Nucleus accumbens (tissue), 56 donors: ENCODE measurements around the gene SOAT2.

Experiments used
- DNase-seq, 56 donors: peaks; one replicate each; lab custom pipeline; 2025; lab: John Stamatoyannopoulos, UW

Gene SOAT2

DNA sequence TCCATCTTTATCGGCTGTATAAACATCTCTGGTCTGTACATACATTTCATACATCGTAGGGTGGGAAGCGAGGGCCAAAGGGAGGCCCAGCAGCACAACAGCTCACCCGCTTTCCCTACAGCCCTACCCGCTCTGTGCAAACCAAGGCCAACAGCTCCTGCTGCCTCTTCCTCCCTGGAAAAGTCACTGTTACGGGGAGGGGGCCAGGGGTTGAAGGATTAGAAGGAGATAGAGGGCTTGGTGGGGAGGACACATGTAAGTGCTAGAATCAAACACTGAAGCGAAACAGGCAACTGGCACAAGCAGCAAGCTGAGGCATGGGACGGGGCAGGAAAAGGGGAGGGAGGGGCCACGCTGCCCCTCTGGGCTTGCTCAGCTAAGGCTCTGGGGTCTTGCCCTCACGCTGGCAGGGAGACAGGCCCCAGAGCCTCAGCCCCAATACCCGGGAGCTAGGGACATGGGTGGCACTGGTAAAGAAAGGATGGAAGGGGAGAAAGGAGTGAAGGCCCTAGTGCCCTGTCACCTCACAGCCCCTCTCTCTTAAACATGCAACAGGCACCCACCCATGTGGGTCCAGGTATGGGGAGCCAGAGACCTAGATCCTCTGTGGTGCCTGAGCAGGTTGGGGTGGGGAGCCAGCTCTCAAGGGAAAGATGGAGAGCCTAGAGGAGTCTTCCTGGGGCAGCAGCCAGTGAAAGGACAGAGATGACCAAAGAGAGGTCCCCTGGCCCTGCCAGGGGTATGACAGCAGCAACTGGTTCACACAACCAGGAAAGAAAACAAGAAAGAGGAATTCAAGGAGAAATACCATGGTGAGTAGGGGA, 38.5 kb upstream of the SOAT2 start:
- no peak for DNase-seq

DNA sequence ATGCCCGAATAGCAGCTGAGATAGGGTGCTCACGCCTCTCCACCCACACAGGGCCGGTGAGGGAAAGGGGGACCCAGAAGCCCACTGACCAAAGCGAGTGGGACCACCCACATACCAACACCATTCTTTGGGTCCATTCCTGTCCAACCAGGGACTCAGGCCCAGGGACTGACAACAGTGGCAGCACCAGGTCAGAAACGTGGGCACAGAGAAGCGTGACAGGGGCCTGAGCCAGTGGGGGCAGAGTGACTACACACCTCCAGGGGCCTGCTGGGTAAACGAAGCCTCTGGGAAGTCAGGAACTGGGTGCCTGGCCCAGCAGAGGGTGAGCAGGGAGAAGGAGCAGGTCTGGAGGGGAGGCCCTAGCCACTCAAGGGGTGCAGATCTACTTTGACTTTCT, 37.8 kb upstream of the SOAT2 start:
- no peak for DNase-seq

DNA sequence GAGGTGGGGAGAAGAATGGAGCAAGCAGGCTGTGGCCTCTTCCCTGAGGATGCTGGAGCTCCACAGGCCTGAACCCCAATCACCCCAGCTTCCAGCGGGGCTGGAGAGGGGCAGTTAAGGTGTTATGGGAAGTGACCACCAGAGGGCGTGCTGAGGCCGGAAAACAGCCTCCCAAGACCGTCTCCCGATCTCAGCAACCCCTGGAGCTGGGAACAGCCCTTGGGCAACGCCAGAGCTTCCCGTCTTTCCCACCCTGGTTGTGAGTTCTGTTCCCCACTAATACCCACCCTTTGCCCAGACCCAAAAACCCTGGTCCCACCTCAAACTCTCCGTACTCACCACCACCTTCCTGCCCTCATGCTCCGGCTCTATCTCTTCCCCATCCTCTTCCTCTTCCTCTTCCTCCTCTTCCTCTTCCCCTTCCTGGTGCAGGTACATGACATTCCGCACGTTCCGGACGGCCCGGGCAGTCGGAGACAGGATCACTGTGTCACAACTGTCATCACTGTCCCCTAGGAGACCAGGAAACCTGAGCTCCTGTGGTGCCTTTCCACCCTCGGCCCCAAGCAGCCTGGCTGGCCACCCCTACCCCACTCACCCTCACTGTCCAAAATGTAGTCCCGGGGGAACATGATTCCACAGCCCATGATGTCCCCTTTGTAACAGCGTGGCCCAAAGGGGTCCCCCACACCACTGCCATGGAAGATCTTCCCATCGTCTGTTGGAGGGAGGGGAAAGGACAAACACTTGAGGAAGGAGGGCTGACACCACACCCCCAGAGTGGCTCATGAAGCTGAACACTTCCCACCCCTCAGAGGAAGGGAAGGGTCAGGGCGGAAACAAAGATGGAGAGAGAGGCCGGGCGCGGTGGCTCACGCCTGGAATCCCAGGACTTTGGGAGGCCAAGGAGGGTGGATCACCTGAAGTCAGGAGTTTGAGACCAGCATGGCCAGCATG, 37.0 kb upstream of the SOAT2 start:
- DNase-seq: peak in 47 of 56 donors; percentile 21 to 89 (median 58)

DNA sequence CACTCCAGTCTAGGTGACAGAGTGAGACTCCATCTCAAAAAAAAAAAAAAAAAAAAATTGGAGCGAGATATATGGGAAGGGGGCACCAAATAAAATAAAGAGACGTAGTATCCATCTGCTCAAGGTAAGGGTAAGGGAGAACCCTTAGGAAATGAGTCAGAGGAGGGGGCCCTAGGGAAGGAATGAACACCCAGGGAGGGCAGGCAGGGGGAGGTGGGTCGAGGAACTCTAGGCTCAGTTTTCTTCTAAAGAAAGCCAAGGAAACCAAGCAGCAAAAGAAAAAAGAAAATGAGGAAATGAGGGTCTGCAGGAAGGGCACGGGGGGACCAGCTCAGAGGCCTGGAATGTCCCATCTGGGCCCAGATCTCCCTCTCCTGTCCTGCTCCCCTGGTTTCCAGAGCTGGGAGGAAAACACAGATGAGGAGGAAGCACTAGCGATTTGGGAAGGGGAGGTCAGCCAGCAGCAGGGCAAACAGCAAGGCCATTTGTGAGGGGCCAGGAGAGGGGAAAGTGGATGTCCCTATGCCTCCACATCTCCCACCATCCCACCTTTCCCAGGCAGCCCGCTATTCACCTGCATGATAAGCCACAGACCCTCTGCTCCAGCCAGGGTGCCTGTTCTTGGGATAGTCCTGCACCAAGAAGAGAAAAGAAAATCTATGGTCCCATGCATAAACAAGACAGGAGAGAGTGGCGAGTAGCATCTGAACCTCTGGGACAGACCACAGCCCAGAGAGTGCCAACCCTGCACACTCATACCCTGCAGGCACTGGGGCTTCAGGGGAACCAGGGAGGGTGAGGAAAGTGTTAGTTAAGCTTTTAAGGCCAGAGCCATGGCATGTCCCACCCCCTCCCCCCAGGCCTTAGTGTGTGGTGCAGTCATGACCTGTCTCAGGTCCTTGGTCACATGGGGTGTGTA, 36.0 kb upstream of the SOAT2 start:
- no peak for DNase-seq

DNA sequence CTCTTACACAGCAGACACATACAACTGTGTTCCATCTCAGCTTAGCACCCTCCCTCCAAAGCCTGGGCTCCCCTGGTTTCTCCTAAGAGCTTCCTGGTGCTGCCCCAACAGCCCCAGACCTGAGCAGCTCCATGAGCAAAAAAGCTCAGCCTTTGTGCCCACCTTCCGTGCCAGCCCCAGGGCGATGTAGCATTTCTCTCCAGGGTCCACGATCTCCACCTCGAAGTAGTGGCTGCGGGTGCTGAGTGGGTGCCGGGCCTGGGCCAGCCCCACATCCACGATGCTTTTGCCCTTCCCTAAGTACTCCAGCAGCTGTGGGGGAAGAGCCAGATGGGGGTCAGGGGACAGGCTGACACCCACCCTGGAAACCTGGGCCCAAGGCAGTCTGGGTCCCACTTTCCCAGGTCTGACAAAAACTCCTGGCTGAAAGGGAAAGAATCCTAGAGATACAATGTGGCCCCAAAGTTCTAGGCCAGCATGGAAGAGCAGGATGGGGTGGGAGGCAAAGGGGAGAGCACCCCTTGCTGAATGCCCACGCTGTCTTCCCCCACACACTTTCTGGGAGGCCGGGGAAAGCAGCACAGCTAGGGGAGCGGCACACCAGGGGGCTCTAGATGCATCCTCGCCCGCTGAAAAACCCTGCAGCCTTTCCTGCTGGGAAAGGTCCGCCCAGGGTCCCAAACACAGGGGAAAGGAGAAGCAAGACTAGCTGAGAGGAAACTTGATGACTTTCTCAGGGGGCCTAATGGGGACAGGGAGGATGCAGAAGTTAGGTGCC, 35.1 kb upstream of the SOAT2 start:
- no peak for DNase-seq

DNA sequence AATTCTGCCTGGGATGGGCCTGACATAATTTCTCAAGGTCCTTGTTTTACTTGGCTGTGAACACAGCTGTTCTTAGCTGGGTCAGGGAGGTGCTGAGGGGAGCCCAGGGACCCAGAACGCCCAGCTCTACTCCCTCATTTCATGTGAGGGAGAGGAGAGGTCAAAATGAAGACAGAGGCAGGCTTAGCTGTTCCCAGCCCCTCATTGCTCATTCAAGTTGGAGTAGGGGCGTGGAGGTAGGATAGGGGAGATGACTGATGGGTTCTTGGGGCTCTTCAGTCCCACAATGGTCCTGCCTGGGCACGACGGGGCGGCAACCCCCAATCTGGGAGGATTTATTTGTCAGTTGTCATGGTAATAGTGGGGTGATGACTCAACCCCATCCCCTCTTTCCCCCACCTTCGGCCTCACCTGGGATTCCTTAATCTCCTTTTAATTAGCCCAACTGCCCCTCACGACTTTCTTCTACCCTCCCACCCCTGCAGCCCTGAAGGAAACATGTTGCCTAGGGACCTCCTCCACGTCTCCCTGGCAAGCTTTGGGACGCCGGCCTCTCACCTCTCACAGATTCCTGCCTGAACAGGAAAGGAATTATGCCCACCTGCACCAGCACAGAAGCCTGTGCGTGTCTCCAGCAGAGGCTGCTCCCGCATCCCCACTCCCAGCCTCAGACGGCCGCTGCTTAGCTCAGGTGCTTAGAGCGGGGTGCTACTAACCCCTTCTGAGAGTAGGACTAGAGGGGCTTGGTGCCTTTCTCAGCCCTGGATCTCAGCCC, 34.3 kb upstream of the SOAT2 start:
- no peak for DNase-seq

DNA sequence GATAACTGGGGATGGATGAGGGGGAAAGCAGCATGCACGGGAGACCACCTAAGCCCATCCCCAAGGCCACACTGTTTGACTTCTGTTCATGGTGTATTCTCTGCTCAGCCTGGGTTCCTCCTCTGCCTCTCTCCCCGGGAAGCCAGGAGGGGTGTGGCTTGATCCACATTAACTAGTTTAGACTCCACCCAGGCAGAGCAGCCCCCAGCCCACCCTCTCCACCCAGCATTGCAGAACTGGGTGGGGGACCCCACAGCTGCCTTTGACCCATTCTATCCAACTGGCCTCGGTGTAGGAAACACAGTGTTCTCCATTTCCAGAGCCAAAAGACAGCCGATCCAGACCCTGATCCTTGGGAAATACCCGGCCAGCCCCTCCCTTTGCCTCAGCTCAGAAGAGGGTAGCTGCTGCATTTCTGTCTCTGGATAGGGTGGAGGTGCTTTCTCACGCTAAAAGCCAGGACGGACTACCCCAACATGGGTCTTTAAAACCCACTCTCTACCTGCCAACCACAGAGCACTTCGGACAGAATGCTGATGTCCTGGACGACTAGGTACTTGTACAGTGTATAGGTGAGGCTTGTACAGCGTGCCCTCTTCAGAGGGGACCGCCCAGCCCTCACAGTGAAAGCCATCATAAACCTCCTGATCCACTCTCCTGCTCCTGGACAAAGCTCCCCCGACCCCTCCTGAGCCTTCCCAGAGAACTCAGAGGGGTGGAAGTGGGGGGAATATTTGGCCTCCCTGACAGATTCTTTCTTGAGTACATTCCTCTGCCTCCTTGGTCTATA, 33.5 kb upstream of the SOAT2 start:
- no peak for DNase-seq

DNA sequence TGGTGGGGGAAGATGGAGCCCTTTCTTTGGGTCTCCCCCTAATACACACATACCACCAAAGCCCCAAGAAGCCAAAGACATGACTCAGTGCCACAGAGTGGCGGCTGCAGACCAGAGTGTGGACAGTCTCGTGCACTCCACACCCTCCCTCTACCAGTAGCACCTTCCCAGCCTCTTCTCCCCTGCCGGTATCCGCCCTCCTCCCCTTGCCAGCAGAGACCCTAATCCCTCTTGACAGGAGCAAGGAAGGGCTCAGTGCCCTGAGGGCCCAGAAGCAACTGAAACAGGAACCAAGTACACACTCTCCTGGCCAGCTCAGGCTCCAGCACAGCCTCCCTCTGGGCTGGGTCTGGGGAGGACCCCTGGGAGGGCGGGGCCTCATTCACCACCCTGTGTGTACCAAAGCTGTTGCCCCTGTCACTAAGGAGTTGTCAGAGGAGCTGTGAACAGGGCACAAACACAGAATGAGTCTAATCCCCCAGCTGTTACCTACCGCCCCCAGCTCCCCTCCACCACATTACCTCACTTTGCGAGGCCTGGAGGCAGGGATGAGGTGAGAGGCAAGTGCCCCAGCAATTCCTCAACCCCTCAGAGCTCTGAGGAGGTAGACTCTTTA, 32.3 kb upstream of the SOAT2 start:
- DNase-seq: no peak

DNA sequence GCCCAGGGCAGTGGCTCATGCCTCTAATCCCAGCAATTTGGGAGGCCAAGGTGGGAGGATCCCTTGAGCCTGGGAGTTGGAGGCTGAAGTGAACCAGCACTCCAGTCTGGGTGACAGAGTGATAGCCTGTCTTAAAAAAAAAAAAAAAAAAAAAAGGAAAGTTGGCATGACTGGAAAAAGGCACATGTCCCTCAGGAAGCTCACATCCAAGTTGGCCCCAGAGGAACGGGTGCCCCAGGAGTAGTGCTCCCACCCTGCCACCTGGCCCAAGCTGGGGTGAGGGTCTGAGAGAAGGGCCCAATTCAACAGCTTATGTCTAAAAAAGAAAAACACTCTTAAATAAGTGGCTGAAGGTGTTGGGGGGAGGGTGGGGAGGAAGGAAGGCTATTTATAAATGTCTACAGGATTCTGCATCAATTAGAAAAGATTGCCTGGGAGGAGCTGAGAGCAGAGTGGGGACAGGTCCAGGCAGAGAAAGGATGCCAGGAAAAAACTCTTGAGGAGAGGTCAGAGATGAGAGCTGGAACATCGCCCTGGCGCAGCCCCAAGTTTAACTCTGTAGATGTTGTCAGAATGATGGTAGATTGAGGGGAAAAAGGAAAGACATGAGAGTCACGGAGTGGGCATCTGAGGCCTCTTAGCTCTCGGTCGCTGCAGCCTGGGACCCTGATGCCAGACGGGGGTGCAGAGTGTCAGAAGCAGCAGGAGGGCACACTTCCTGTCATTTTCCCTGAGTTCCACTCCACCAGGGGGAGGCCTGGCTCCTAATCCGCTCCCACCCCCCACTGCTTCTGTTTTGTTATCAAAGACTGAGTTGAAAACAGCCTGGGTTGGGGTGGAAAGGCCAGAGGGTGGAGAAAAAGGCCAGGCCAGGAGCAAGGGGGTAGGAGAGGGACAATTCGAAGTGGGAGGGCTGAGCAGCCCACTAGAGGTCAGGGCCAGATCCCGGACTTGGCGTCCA, 31.4 kb upstream of the SOAT2 start:
- DNase-seq: no peak

DNA sequence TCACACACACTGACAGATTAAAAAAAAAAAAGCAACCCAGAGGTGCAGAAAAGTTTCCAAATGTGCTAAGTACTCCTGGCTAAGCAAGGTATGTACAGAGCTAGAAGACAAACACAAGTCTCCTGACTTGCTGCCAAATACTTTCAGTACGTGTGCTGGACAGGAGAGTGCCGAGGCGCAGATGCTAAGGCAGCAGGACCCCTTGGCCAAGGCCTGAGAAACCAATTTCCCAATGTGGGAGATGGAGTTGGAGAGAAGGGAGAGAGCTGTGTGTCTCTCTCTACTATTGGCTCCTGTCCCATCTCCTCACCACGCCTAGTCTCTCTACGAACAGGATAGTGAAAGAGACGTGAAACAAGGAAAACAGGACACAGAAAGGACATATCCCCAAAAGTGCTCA, 29.4 kb upstream of the SOAT2 start:
- DNase-seq: no peak

DNA sequence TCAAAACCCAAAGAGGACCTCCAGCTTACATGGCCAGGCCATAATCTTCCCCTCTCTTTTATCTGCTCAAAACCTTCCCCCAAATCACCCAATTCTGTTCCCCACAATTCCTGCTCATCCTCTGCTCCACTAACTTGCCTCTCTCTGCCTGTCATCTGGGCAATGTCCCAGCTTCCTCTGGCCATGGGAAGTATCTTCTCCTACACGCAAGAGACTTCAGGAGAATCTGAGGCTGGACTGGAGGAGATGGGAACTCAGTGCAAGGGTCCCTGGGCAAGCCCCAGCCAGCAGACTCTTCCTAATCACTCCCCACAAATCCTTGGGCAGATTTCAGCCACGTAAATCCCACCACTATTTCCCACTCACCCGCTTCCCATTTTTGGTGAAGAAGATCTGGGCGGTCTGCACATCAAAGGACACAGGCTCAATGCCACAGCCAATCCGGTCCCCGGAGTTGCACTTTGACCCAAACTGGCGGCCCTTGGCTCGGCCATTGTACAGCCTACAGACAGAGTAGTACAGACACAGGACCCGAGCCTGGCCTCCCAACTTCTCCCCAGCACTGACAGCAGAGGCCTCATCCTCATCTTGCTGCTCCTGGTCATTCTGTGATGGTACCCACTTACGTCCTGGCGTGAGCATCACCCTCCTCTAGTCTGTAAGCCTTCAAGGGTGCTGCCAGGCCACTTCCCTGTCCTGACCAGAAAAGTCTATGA, 28.8 kb upstream of the SOAT2 start:
- DNase-seq: no peak

DNA sequence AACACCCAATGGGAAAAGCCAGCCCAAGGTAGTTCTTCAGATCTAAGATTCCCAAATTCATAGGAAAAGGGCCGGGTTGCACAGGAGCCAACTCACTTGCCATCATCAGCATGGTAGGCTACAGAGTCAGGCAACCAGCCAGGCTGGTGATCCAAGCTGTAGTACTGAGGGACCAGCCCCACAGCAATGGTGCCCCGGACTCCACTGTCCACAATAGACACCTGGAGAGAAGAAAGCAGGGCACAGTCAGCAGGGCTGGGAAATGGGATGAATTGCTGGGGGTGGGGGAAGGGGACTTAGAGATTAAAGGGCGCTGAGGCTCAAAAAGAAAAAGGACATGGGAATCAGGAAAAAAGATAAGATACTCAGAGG, 28.3 kb upstream of the SOAT2 start:
- no peak for DNase-seq

DNA sequence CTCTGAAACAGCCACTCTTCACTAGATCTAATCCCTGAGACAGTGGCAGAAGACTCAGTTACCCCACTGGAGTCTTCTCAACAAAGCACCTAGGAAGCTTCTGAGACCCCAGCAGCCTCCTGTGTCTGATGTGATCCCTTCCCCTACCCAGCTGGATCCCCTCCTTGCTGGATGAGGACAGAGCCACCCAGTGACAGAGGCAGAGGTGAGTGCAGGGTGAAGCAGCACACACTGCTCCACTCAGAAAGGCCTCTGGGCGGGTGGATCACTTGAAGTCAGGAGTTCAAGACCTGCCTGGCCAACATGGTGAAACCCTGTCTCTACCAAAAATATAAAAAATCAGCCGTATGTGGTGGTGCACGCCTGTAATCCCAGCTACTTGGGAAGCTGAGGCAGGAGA, 26.8 kb upstream of the SOAT2 start:
- no peak for DNase-seq

DNA sequence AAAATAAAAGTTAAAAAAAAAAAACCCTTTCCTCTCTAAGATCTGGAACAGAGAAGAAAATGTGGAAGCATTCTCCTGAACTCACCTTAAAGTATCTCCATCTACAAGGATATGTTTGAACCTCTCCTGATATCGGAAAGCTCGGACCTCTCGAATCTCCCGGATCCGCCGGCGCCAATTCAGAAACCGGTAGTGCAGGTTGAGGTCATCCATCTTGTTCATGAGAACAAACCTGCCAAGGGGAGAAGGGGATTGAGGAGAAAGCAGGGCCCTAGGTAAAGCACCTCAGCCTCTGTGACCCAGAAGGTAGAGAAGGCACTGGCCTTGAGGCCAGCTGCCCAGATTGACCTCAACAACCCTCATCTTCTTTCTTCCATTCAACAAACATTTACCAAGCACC, 26.3 kb upstream of the SOAT2 start:
- no peak for DNase-seq

DNA sequence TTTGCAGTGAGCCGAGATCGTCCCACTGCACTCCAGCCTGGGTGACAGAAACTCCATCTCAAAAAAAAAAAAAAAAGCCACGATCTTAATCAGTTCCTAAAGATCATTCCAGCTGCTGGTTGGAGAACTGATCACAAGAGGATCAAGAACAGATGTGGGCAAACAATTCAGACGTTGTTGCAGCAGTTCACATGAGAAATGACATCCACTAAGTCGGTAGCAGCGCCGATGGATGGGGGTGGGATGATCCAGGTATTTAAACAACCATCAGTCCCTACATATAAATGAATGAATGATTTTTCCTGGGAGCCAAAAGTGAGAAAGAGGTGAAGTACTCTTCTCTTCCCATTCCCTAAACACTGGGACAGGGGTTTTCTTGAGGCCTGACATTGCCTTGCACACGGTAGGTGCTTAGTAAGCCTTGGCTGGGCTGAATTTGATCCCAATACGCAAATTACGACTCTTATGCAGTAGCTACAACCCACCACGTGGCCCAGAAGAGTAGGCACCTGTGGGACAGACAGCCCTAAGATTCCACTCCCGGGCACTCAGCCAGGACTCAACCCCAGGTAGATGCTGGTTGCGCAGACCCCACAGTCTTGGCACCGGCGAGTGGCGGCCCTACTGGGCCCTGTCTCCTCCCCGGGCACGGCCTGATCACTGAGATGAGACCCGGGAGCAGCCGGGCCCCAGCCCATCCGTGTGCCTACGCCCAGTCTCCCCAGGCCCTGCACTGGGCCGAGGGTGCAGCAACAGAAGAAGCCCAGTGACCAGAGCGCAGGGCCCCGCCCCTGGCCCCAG, 24.7 kb upstream of the SOAT2 start:
- DNase-seq: peak in 10 of 56 donors; percentile 46 to 77 (median 66)
